Prostate gland (tissue), 2 donors: ENCODE data around the gene ATAD2B. TPM values are rescaled to one million over a fixed set of nuclear protein-coding genes. Genes with fewer than 3 reads are reported as not detected.

Source experiments
- DNase-seq: peaks from one replicate; pipeline ENCODE4 v3.0.0-alpha.2; 2019; ENCODE audit warnings: low spot score
- H3K27ac ChIP-seq, 2 donors: fragments of 200-600 bp; sonication (generic); 2 replicates each; pipeline ENCODE4 v1.5.1; 2017 to 2019
- H3K27me3 ChIP-seq: fragments of 200-600 bp; sonication (generic); replicated peaks from 2 replicates; pipeline ENCODE4 v1.5.1; 2019; ENCODE audit not compliant: insufficient read depth
- H3K36me3 ChIP-seq, 2 donors: fragments of 200-600 bp; sonication (generic); 1 replicate in 1 of 2; 2 replicates in 1 of 2; pipeline versions ENCODE4 v1.5.1 to v1.8.1; 2017 to 2019
- H3K4me1 ChIP-seq: fragments of 200-600 bp; sonication (generic); replicated peaks from 2 replicates; pipeline ENCODE4 v1.5.1; 2019
- H3K4me3 ChIP-seq, 2 donors: fragments of 200-600 bp; sonication (generic); 2 replicates each; pipeline ENCODE4 v1.5.1; 2017 to 2019
- H3K9me3 ChIP-seq: fragments of 200-600 bp; sonication (generic); 2 replicates; pipeline ENCODE4 v1.5.1; 2017
- POLR2A ChIP-seq: fragments of 450-650 bp; IDR thresholded peaks from one replicate; pipeline ENCODE4 v1.6.1; 2016; ENCODE audit warnings: antibody characterized with exemption, mild to moderate bottlenecking
- POLR2AphosphoS5 ChIP-seq: sonication (generic); formaldehyde crosslinking; IDR thresholded peaks from one replicate; pipeline ENCODE4 v1.6.1; 2017; ENCODE audit warnings: antibody characterized with exemption
- WGBS: methylation state at CpG from one replicate; pipeline ENCODE4 v1.1.5; 2018; 5-methylcytosine and 5-hydroxymethylcytosine counted together
- intact Hi-C: fragments of 100-400 bp; cut with DNase I; formaldehyde crosslinking; loops from one replicate; pipeline ENCODE4 v1.14.2; 2022
- total RNA-seq, 2 donors: library from RNA; depleted of rRNA; stranded (reverse); fragments of >200 nt; gene quantifications; one replicate each; pipeline ENCODE4 v1.1.0, GENCODE V29; 2016
- TF ChIP-seq, protein P1 (sequence below), 4 experiments: fragments of 200-600 bp in 2 of 4; fragments of 450-650 bp in 2 of 4; sonication (generic) in 2 of 4; IDR thresholded peaks; 1 replicate in 3 of 4; 2 replicates in 1 of 4; pipeline ENCODE4 v1.5.1; 2016 to 2019; ENCODE audit warnings: antibody characterized with exemption in 4 of 4, mild to moderate bottlenecking in 2 of 4, moderate library complexity in 2 of 4

The ATAD2B gene
- total RNA-seq, 2 donors from 2014 or later = 12.2 to 16.9 TPM

GRCh38 chr2:23940718-23941620, 14.0 kb upstream of the ATAD2B start:
- Histone ChIP-seq H3K36me3 (no peaks in the 10 kb centered on the region), H3K9me3 (no peaks in the 10 kb centered on the region), H3K27ac (peak overlapping the region; percentile 87 to 97), H3K4me3 (peak overlapping the region; percentile 79 to 91), H3K27me3 (no peaks in the 10 kb centered on the region), H3K4me1 (peaks cover 3% of the 10 kb centered on the region)
- TF ChIP-seq POLR2AphosphoS5 (peak; percentile 27), POLR2A (no peak)
- TF ChIP-seq, protein P1, sequence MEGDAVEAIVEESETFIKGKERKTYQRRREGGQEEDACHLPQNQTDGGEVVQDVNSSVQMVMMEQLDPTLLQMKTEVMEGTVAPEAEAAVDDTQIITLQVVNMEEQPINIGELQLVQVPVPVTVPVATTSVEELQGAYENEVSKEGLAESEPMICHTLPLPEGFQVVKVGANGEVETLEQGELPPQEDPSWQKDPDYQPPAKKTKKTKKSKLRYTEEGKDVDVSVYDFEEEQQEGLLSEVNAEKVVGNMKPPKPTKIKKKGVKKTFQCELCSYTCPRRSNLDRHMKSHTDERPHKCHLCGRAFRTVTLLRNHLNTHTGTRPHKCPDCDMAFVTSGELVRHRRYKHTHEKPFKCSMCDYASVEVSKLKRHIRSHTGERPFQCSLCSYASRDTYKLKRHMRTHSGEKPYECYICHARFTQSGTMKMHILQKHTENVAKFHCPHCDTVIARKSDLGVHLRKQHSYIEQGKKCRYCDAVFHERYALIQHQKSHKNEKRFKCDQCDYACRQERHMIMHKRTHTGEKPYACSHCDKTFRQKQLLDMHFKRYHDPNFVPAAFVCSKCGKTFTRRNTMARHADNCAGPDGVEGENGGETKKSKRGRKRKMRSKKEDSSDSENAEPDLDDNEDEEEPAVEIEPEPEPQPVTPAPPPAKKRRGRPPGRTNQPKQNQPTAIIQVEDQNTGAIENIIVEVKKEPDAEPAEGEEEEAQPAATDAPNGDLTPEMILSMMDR (IDR thresholded peaks at IDR 0.05) = peak in 1 of 4 experiments; percentile 2
- intact Hi-C loops = no loop called here
- peak; percentile 39 for DNase-seq
- under 1% methylated on average over 45 of the region's 46 CpGs for whole genome bisulfite sequencing

GRCh38 chr2:23939987-23940717, 13.2 kb upstream of the ATAD2B start, which contains the start of gene UBXN2A:
Gene UBXN2A, plus strand, starts transcription at chr2:23940463. Its CDS starts 17,852 bp downstream, at chr2:23958315.
- Histone ChIP-seq H3K4me3 (peak within 1 kb of the TSS; percentile 79 to 91), H3K9me3 (no peaks in the 10 kb centered on the region), H3K27ac (peak within 1 kb of the TSS; percentile 87 to 97), H3K4me1 (peaks cover 3% of the 10 kb centered on the region), H3K27me3 (no peaks in the 10 kb centered on the region), H3K36me3 (no peaks in the 10 kb centered on the region)
- intact Hi-C loops = no loop called here
- DNase-seq = peak; percentile 68
- TF ChIP-seq POLR2A (peak; percentile 73), POLR2AphosphoS5 (no peak)
- TF ChIP-seq, protein P1 (IDR thresholded peaks at IDR 0.05) = peak in 1 of 4 experiments; percentile 4
- under 1% methylated on average over 55 of the region's 77 CpGs for WGBS

- Histone ChIP-seq H3K4me1 (no peaks in the 10 kb centered on the region), H3K9me3 (no peaks in the 10 kb centered on the region), H3K36me3 (no peaks in the 10 kb centered on the region), H3K27me3 (no peaks in the 10 kb centered on the region), H3K4me3 (no peak overlapping the region), H3K27ac (no peak overlapping the region)
- intact Hi-C loops = no loop called here
- 64% methylated on average over 1 of the region's 1 CpG for WGBS
- no peak for DNase-seq
- TF ChIP-seq, protein P1 (IDR thresholded peaks at IDR 0.05) = no peak
- TF ChIP-seq POLR2AphosphoS5 (no peak), POLR2A (no peak)
These were observed 7.3 kb upstream of the ATAD2B start for GRCh38 chr2:23934259-23934658.

DNA sequence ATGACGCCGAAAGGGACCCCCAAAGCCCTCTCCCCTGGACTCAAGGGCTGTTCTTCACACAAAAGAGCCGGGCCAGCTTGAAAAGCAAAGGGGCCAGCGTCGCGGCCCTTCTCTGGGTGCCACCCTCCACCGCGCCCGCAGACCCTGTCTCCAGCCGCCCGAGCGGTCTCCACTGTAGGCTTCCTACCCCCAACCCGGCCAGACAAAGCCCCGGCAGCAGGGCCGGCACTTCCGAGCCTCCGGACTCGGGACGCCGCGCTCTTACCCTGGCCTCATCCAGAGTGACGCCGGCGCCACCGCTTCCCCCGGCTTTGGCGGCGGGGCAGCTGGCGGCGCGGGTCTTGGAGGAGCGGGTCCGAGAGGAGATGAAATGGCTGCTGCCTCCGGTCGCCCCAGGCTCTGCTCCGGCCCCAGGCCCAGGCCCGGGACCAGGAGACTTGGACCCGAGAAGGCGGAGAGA, 603 bp downstream of the ATAD2B start:
- intact Hi-C loops = loop anchor here (2.0 to 10.0 kb wide), 3 partner anchors 102 to 158 kb away; partner anchors contain the start of genes SF3B6 and TP53I3
- H3K27me3 ChIP-seq = no peaks in the 10 kb centered on the region
- TF ChIP-seq, protein P1 (IDR thresholded peaks at IDR 0.05) = no peak
- TF ChIP-seq POLR2AphosphoS5 (no peak), POLR2A (no peak)
- H3K9me3 ChIP-seq = no peaks in the 10 kb centered on the region
- no peak for DNase-seq
- no peaks in the 10 kb centered on the region for H3K36me3 ChIP-seq
- peak overlapping the region; percentile 78 to 81 for H3K4me3 ChIP-seq
- peak overlapping the region; percentile 93 to 98 for H3K27ac ChIP-seq
- under 1% methylated on average over 27 of the region's 39 CpGs for WGBS
- H3K4me1 ChIP-seq = peaks cover 4% of the 10 kb centered on the region
